ENCODE measurements around the gene CNTNAP5. TPM values are rescaled to one million over a fixed set of nuclear protein-coding genes. Genes with fewer than 3 reads are reported as not detected.

Gene CNTNAP5
- total and polyA plus RNA-seq, 12 donors: 0.04 TPM; not detected in 11

- Histone ChIP-seq H3K4me3 (no peak overlapping the region), H3K4me1 (no peaks in the 10 kb centered on the region), H3K27me3 (no peaks in the 10 kb centered on the region), H3K27ac (no peak overlapping the region), H3K36me3 (no peaks in the 10 kb centered on the region), H3K9me3 (peaks cover 0 to 10% (median 0%) of the 10 kb centered on the region in 11 donors)
- DNase-seq: no peak
- intact Hi-C loops (cut with DNase I): no loop called here
- TF ChIP-seq, protein P1, sequence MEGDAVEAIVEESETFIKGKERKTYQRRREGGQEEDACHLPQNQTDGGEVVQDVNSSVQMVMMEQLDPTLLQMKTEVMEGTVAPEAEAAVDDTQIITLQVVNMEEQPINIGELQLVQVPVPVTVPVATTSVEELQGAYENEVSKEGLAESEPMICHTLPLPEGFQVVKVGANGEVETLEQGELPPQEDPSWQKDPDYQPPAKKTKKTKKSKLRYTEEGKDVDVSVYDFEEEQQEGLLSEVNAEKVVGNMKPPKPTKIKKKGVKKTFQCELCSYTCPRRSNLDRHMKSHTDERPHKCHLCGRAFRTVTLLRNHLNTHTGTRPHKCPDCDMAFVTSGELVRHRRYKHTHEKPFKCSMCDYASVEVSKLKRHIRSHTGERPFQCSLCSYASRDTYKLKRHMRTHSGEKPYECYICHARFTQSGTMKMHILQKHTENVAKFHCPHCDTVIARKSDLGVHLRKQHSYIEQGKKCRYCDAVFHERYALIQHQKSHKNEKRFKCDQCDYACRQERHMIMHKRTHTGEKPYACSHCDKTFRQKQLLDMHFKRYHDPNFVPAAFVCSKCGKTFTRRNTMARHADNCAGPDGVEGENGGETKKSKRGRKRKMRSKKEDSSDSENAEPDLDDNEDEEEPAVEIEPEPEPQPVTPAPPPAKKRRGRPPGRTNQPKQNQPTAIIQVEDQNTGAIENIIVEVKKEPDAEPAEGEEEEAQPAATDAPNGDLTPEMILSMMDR (IDR thresholded peaks at IDR 0.05): no peak
- 80 to 85% methylated on average over 7 of the region's 7 CpGs for WGBS, 2 donors
- ATAC-seq: no peak
Observed at GRCh38 chr2:124286089-124286783, 261.1 kb downstream of the CNTNAP5 start.

DNA sequence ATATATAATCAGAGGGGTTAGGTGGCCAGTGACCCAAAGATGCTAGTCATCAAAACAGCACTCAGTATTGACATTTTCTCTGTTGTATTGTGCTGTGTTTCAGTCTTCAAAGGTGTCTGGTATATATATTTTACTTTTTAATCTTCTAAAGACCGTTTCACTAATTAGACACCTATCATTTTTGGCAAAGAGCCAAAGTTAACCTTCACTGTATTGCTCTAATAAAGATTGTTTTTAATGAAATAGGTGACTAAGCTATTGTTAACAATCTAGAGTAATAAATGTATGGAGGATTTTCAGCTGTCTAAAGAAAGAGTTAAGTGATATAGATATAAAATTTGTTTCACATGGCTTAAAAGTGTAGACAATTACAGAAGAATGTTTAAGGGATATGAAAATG is 264.0 kb downstream of the CNTNAP5 start:
- no peak overlapping the region for H3K27ac ChIP-seq
- H3K4me3 ChIP-seq: no peak overlapping the region
- TF ChIP-seq, protein P1 (IDR thresholded peaks at IDR 0.05): no peak
- intact Hi-C loops (cut with DNase I): no loop called here
- no peaks in the 10 kb centered on the region for H3K4me1 ChIP-seq
- 30 to 50% methylated on average over 1 of the region's 1 CpG for WGBS, 2 donors
- ATAC-seq (no peak), DNase-seq (no peak)
- peaks cover 0 to 4% (median 0%) of the 10 kb centered on the region in 11 donors for H3K9me3 ChIP-seq
- no peaks in the 10 kb centered on the region for H3K27me3 ChIP-seq
- no peaks in the 10 kb centered on the region for H3K36me3 ChIP-seq

- no peaks in the 10 kb centered on the region for H3K36me3 ChIP-seq
- no peaks in the 10 kb centered on the region for H3K9me3 ChIP-seq
- DNase-seq (no peak), ATAC-seq (no peak)
- H3K27ac ChIP-seq: no peak overlapping the region
- no peaks in the 10 kb centered on the region for H3K4me1 ChIP-seq
- no peak overlapping the region for H3K4me3 ChIP-seq
- intact Hi-C loops (cut with DNase I): no loop called here
- WGBS, 2 donors: 62 to 63% methylated on average over 1 of the region's 1 CpG
- TF ChIP-seq, protein P1 (IDR thresholded peaks at IDR 0.05): no peak
- H3K27me3 ChIP-seq: no peaks in the 10 kb centered on the region
Observed at GRCh38 chr2:124289615-124290014, 264.5 kb downstream of the CNTNAP5 start.

DNA sequence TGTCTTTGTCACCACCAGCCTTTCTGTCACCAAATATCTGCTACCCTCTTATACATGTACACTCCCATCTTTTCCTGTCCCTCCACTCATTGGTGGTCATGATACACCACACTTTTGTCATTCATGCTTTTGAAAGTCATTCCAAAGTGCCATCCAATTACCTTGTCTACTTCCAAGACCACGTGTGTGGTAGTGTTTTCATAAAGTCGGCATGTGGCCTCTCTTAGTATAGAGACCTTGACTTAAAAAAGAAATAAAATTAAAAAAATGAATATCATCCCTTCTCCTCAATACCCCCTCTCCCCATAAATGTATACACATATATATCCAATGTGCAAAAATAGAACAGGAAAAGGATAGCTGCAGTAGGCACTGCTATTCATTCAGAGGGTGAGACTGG is 271.4 kb downstream of the CNTNAP5 start:
- WGBS, 2 donors: 60 to 86% methylated on average over 2 of the region's 2 CpGs
- H3K27me3 ChIP-seq: peaks cover 0 to 7% (median 0%) of the 10 kb centered on the region in 7 donors
- no peaks in the 10 kb centered on the region for H3K4me1 ChIP-seq
- H3K9me3 ChIP-seq: no peaks in the 10 kb centered on the region
- no peak overlapping the region for H3K27ac ChIP-seq
- ATAC-seq (no peak), DNase-seq (no peak)
- intact Hi-C loops (cut with DNase I): no loop called here
- TF ChIP-seq, protein P1 (IDR thresholded peaks at IDR 0.05): no peak
- no peaks in the 10 kb centered on the region for H3K36me3 ChIP-seq
- H3K4me3 ChIP-seq: no peak overlapping the region

Data from heart right ventricle (tissue), 16 donors.